Measurements from ENCODE around the gene AOAH. TPM values are rescaled to one million over a fixed set of nuclear protein-coding genes. Genes with fewer than 3 reads are reported as not detected.

The AOAH gene
- total RNA-seq, 1 donor from 2014 or later = 7.4 TPM

DNA sequence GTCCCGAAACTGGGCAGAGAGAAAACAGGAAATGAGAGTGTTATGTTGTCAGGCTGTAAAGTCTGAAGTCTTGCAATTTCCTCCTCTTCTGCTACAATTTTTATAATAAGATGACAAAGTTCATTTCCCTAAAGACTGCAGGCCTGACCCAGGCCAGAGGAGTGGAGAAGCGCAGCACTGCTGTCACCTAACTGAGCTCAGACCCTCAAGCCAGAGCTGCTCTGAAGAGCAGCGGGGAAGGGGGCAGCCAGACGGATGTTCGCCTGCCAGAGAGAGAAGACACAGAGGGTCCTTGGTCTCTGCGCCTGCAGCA, 12.6 kb upstream of the AOAH start:
- Histone ChIP-seq H3K4me3 (no peak overlapping the region), H3K27ac (no peak overlapping the region), H3K27me3 (no peaks in the 10 kb centered on the region), H3K4me1 (no peaks in the 10 kb centered on the region), H3K36me3 (no peaks in the 10 kb centered on the region), H3K9me3 (no peaks in the 10 kb centered on the region)
- TF ChIP-seq POLR2A (IDR thresholded peaks at IDR 0.05) (no peak), POLR2AphosphoS5 (IDR thresholded peaks at IDR 0.05; ENCODE audit: insufficient read depth in 1 of 2, low read depth in 1 of 2) (no peak)
- TF ChIP-seq, protein P1, sequence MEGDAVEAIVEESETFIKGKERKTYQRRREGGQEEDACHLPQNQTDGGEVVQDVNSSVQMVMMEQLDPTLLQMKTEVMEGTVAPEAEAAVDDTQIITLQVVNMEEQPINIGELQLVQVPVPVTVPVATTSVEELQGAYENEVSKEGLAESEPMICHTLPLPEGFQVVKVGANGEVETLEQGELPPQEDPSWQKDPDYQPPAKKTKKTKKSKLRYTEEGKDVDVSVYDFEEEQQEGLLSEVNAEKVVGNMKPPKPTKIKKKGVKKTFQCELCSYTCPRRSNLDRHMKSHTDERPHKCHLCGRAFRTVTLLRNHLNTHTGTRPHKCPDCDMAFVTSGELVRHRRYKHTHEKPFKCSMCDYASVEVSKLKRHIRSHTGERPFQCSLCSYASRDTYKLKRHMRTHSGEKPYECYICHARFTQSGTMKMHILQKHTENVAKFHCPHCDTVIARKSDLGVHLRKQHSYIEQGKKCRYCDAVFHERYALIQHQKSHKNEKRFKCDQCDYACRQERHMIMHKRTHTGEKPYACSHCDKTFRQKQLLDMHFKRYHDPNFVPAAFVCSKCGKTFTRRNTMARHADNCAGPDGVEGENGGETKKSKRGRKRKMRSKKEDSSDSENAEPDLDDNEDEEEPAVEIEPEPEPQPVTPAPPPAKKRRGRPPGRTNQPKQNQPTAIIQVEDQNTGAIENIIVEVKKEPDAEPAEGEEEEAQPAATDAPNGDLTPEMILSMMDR (IDR thresholded peaks at IDR 0.05) = no peak
- intact Hi-C loops (cut with DNase I) = no loop called here
- no peak for DNase-seq (ENCODE audit: extremely low spot score in 2 of 2)

DNA sequence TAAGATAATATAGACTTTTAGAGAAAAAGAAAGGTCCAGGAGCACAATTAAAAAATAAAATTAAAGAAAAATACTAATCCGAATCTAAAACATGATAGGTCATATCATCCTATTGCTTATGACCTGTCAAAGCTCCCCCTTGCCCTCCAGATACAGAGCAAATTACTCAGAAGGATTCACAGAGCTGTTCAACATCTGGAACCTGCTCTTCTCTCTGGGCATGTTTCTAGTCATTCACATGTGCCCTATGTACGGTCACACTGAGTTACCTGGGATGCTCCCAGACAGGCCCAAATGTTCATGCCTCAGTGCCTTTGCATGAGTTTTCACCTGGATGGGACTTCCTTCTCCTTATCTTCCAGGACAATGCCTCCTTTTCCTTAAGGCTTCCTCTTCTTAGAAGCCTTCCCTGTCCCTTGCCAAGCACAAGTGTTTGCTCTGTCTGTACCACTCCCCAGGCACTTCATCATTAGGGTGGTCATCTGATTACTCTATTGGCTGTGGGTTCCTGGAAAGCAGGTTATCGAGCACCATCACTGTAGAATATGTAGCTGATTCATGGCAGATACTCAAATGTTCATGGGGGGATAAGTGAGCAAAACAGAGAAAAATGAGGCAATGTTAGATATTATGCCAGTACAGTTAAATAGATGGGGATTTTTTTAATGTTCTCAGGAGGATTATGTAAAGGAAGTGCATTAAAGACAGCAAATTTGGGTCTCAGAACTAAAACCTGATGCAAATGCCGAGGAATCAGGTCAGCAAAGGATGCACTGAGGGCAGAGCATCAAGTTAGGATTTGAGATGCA, 12.0 kb upstream of the AOAH start:
- intact Hi-C loops (cut with DNase I) = no loop called here
- no peaks in the 10 kb centered on the region for H3K36me3 ChIP-seq
- DNase-seq (ENCODE audit: extremely low spot score in 2 of 2) = no peak
- no peaks in the 10 kb centered on the region for H3K27me3 ChIP-seq
- no peak overlapping the region for H3K27ac ChIP-seq
- TF ChIP-seq, protein P1 (IDR thresholded peaks at IDR 0.05) = no peak
- TF ChIP-seq POLR2A (IDR thresholded peaks at IDR 0.05) (no peak), POLR2AphosphoS5 (IDR thresholded peaks at IDR 0.05; ENCODE audit: insufficient read depth in 1 of 2, low read depth in 1 of 2) (no peak)
- no peak overlapping the region for H3K4me3 ChIP-seq
- no peaks in the 10 kb centered on the region for H3K4me1 ChIP-seq
- no peaks in the 10 kb centered on the region for H3K9me3 ChIP-seq

DNA sequence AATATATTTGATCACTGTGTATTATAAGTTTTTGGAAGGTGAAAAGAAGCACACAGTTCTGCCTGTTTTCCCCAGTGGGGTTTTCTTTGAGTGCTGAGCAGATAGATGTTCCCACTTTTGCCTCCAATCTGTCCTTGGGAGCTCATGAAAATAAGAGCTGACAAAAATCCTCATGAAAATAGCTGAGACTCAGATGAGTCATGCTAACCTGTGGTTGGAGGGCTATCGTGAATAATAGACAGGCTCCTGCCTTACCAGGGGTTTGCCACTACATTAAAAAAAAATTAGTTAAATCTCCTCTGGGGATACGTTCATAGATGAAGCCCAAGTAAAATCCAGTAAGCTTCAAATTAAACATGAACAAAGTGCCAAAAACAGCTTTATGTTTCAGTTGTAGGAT, 10.9 kb upstream of the AOAH start:
- DNase-seq (ENCODE audit: extremely low spot score in 2 of 2) = no peak
- TF ChIP-seq POLR2AphosphoS5 (IDR thresholded peaks at IDR 0.05; ENCODE audit: insufficient read depth in 1 of 2, low read depth in 1 of 2) (no peak), POLR2A (IDR thresholded peaks at IDR 0.05) (no peak)
- Histone ChIP-seq H3K27ac (no peak overlapping the region), H3K36me3 (no peaks in the 10 kb centered on the region), H3K4me3 (no peak overlapping the region), H3K4me1 (no peaks in the 10 kb centered on the region), H3K27me3 (no peaks in the 10 kb centered on the region), H3K9me3 (no peaks in the 10 kb centered on the region)
- intact Hi-C loops (cut with DNase I) = no loop called here

DNA sequence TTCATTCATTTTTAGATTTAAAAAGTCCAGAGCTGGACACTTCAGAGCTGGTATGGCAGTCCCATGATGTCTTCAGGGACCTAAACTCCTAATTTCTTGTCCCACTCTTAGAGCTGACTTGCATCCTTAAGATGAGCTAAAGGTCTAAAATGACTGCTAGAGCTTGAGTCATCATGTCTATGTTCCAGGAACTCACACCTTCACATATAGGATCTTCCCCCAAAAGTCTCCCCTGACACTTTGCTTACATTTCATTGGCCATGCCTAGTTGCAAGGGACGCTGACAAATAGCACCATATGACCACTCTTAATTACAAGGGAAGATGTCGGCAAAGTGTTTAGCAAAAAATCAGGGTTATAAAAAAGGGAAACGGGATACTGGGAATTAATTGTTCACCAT, 10.4 kb upstream of the AOAH start:
- no peak for DNase-seq (ENCODE audit: extremely low spot score in 2 of 2)
- H3K9me3 ChIP-seq = no peaks in the 10 kb centered on the region
- TF ChIP-seq POLR2AphosphoS5 (IDR thresholded peaks at IDR 0.05; ENCODE audit: insufficient read depth in 1 of 2, low read depth in 1 of 2) (no peak), POLR2A (IDR thresholded peaks at IDR 0.05) (no peak)
- TF ChIP-seq, protein P1 (IDR thresholded peaks at IDR 0.05) = no peak
- intact Hi-C loops (cut with DNase I) = no loop called here
- H3K4me1 ChIP-seq = no peaks in the 10 kb centered on the region
- no peak overlapping the region for H3K27ac ChIP-seq
- H3K36me3 ChIP-seq = no peaks in the 10 kb centered on the region
- no peaks in the 10 kb centered on the region for H3K27me3 ChIP-seq
- no peak overlapping the region for H3K4me3 ChIP-seq

DNA sequence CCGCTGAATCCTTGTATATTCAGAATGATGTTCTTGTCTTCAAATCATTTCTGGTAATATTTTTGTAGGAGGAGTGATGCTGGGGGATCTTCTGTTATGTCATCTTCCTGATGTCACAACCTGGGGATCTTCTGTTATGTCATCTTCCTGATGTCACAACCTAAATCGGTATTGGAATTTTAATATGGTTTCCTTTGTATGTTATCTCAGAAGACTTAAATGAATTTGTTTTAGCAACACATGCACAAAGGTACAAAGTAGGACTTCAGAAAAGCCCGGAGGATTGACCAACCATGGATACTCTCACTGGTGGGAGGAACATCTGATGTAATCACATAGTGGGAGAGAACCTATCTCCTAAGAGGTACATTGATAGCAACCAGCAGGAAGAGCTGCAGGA, 9.1 kb upstream of the AOAH start:
- TF ChIP-seq, protein P1 (IDR thresholded peaks at IDR 0.05) = no peak
- TF ChIP-seq POLR2AphosphoS5 (IDR thresholded peaks at IDR 0.05; ENCODE audit: insufficient read depth in 1 of 2, low read depth in 1 of 2) = no peak
- no peak for TF ChIP-seq POLR2A (IDR thresholded peaks at IDR 0.05)
- Histone ChIP-seq H3K27ac (no peak overlapping the region), H3K4me1 (no peaks in the 10 kb centered on the region), H3K36me3 (no peaks in the 10 kb centered on the region), H3K27me3 (no peaks in the 10 kb centered on the region), H3K9me3 (no peaks in the 10 kb centered on the region), H3K4me3 (no peak overlapping the region)
- DNase-seq (ENCODE audit: extremely low spot score in 2 of 2) = no peak
- intact Hi-C loops (cut with DNase I) = no loop called here
